Fibroblast of the aortic adventitia (primary cell): ENCODE results near the gene GLDN. TPM values are rescaled to one million over a fixed set of nuclear protein-coding genes. Genes with fewer than 3 reads are reported as not detected.

Experiments
- DNase-seq: peaks from one replicate; pipeline ENCODE4 v3.0.0-alpha.2; 2010; ENCODE audit warnings: low read depth
- H3K4me3 ChIP-seq: 2 replicates; pipeline ENCODE4 v1.5.1; 2011; ENCODE audit warnings: low read depth, mild to moderate bottlenecking, control low read depth, low read length, moderate library complexity
- total RNA-seq: library from RNA; depleted of rRNA; stranded (reverse); fragments of >200 nt; gene quantifications from 2 replicates; pipeline ENCODE4 v1.2.3, GENCODE V29; 2012; ENCODE audit warnings: low replicate concordance
- TF ChIP-seq, protein P1 (sequence below): IDR thresholded peaks from 2 replicates; pipeline ENCODE4 v1.5.1; 2011; ENCODE audit warnings: mild to moderate bottlenecking, low read length, control low read depth, inconsistent platforms; ENCODE audit not compliant: insufficient read depth

Gene GLDN
- total RNA-seq, 1 donor, result 13.3 TPM

DNA sequence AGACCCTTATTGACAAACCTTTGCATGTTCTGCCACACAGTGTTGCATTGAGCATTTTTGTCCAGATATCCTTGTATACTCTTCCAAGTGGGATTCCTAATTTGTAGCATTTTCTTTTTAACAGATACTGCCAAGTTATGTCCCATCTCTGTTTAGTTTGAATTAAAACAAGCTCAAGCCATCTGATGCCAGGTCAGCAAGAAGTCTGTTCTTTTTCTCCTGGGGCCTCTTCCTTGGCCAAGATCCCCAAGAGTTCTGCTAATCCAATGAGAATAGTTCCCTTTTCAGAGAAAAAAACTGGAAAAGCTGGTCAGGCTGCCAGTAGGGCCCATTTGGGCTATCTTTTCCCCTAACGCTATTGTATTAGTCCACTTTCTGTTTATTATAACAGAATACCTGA is 29.8 kb downstream of the GLDN start:
- DNase-seq, result no peak
- TF ChIP-seq, protein P1, sequence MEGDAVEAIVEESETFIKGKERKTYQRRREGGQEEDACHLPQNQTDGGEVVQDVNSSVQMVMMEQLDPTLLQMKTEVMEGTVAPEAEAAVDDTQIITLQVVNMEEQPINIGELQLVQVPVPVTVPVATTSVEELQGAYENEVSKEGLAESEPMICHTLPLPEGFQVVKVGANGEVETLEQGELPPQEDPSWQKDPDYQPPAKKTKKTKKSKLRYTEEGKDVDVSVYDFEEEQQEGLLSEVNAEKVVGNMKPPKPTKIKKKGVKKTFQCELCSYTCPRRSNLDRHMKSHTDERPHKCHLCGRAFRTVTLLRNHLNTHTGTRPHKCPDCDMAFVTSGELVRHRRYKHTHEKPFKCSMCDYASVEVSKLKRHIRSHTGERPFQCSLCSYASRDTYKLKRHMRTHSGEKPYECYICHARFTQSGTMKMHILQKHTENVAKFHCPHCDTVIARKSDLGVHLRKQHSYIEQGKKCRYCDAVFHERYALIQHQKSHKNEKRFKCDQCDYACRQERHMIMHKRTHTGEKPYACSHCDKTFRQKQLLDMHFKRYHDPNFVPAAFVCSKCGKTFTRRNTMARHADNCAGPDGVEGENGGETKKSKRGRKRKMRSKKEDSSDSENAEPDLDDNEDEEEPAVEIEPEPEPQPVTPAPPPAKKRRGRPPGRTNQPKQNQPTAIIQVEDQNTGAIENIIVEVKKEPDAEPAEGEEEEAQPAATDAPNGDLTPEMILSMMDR, result no peak
- no peak overlapping the region for H3K4me3 ChIP-seq

- H3K4me3 ChIP-seq, result no peak overlapping the region
- no peak for DNase-seq
- TF ChIP-seq, protein P1, result no peak
Observed at GRCh38 chr15:51374131-51374530, 32.7 kb downstream of the GLDN start.

DNA sequence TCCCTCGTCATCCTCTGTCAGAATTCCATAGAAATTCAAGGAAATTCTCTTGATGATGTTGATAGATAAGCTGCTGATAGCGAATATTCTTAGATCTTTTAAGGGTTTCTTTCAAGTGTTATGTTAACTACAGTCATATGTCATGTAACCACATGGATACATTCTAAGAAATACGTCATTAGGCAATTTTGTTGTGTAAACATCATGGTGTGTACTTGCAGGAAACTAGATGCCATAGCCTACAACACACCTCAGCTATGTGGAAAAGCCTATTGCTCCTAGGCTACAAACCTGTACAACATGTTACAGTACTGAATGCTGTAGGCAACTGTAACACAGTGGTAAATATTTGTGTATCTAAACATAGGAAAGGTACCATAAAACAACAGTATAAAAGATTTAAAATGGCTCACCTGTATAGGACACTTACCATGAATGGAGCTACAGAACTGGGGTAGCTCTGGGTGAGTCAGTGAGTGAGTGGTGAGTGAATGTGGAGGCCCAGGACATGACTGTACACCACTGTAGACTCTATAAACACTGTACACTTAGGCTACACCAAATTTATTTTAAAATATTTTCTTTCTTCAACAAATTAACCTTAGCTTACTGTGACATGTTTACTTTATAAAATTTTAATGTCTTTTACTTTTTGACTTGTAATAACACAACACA is 34.6 kb downstream of the GLDN start:
- DNase-seq, result peak; percentile 45
- TF ChIP-seq, protein P1, result no peak
- no peak overlapping the region for H3K4me3 ChIP-seq

- TF ChIP-seq, protein P1, result no peak
- no peak overlapping the region for H3K4me3 ChIP-seq
- DNase-seq, result peak; percentile 68
Observed at GRCh38 chr15:51377038-51377786, 35.8 kb downstream of the GLDN start.

DNA sequence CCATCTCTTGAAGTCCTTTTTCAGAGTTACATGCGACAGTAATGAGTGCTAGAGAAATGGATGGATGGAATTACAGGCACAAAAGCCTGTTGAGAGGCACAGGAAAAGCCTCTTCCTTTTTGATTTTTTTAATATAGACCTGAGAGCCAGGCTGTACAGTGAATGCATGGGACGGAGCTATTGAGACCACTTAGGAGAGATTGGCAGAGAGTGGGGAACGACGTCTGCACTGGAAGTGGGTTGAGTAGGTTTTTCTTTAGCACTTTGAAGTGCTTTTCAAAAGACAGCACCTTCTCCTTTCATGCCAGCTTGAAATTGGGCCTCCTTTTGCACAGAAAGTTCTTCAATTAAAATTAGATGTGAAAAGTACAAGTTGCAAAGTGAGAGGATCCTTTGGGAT is 37.0 kb downstream of the GLDN start:
- no peak overlapping the region for H3K4me3 ChIP-seq
- TF ChIP-seq, protein P1, result no peak
- no peak for DNase-seq

DNA sequence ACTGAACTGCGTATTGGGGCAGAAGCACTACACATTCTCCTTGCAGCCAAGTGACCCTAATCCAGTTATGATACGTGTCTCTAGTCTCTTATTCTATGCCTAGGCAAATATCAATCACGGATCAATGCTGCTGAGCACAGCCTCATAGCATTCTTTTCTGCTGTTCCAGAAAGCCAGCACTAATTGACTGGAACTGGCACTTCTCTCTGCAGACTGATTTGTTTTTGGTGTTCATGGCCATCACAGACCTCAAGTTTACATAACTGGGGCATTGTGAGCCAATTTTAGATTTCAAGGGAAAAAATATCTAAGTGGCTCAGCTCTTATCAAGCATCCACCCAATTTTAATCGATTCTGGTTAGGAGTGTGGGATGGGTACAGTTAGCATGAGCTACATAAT is 37.9 kb downstream of the GLDN start:
- no peak overlapping the region for H3K4me3 ChIP-seq
- TF ChIP-seq, protein P1, result no peak
- peak; percentile 27 for DNase-seq
